Neural crest cell (in vitro differentiated cells): ENCODE results near the gene SNED1. TPM values are rescaled to one million over a fixed set of nuclear protein-coding genes. Genes with fewer than 3 reads are reported as not detected.

Source experiments
- DNase-seq: peaks from one replicate; pipeline ENCODE4 v3.0.0; 2021; ENCODE audit warnings: low read depth, mixed read lengths, low spot score
- H3K27ac Mint-ChIP-seq: one replicate; pipeline ENCODE4 v1.8.0; 2021; ENCODE audit warnings: mild to moderate bottlenecking, mixed read lengths; ENCODE audit not compliant: unreplicated experiment
- H3K27me3 Mint-ChIP-seq: 2 replicates; pipeline ENCODE4 v1.8.0; 2021; ENCODE audit warnings: low read depth, mild to moderate bottlenecking, mixed read lengths
- H3K36me3 Mint-ChIP-seq: 2 replicates; pipeline ENCODE4 v1.8.0; 2021; ENCODE audit warnings: low read depth, mild to moderate bottlenecking, mixed read lengths
- H3K4me1 Mint-ChIP-seq: 2 replicates; pipeline ENCODE4 v1.8.0; 2021; ENCODE audit warnings: mixed read lengths
- H3K4me3 Mint-ChIP-seq: one replicate; pipeline ENCODE4 v1.8.0; 2021; ENCODE audit warnings: mild to moderate bottlenecking, mixed read lengths
- H3K9me3 Mint-ChIP-seq: 2 replicates; pipeline ENCODE4 v1.8.0; 2021; ENCODE audit warnings: mixed read lengths
- total RNA-seq: library from RNA; stranded (reverse); gene quantifications from 2 replicates; pipeline ENCODE4 v1.2.1, GENCODE V29; 2021
- TF ChIP-seq, protein P1 (sequence below): fragments of 200-600 bp; sonication (generic); conservative IDR thresholded peaks from 2 replicates; pipeline ENCODE4 v1.5.0; 2021; ENCODE audit warnings: antibody characterized with exemption, mild to moderate bottlenecking

Gene SNED1
- total RNA-seq, 1 donor from 2014 or later: 0.30 TPM

DNA sequence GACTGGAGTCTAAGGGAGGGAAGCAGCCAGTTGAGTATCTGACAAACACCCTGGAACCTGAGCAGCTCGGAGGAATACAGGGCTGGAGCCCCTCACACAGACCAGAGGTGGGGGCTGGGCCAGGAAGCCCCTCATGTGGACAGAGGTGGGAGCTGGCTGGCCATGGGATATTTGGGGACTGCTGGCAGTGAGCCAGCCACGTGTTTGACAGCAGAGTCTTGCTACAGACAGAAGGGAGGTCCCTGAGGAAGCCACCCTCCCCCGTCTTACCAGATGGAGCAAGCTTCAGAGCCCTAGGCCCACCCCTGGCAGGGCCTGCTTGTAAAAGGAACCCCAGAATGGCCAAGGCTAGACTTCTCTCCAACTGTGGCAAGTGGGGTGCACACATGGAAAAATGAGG lies 107.2 kb downstream of the SNED1 start:
- Mint-ChIP-seq H3K4me3 (no peak overlapping the region), H3K27me3 (no peaks in the 10 kb centered on the region), H3K9me3 (no peaks in the 10 kb centered on the region), H3K27ac (no peak overlapping the region), H3K36me3 (no peaks in the 10 kb centered on the region), H3K4me1 (peaks cover 18% of the 10 kb centered on the region)
- DNase-seq: no peak
- TF ChIP-seq, protein P1, sequence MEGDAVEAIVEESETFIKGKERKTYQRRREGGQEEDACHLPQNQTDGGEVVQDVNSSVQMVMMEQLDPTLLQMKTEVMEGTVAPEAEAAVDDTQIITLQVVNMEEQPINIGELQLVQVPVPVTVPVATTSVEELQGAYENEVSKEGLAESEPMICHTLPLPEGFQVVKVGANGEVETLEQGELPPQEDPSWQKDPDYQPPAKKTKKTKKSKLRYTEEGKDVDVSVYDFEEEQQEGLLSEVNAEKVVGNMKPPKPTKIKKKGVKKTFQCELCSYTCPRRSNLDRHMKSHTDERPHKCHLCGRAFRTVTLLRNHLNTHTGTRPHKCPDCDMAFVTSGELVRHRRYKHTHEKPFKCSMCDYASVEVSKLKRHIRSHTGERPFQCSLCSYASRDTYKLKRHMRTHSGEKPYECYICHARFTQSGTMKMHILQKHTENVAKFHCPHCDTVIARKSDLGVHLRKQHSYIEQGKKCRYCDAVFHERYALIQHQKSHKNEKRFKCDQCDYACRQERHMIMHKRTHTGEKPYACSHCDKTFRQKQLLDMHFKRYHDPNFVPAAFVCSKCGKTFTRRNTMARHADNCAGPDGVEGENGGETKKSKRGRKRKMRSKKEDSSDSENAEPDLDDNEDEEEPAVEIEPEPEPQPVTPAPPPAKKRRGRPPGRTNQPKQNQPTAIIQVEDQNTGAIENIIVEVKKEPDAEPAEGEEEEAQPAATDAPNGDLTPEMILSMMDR: no peak

DNA sequence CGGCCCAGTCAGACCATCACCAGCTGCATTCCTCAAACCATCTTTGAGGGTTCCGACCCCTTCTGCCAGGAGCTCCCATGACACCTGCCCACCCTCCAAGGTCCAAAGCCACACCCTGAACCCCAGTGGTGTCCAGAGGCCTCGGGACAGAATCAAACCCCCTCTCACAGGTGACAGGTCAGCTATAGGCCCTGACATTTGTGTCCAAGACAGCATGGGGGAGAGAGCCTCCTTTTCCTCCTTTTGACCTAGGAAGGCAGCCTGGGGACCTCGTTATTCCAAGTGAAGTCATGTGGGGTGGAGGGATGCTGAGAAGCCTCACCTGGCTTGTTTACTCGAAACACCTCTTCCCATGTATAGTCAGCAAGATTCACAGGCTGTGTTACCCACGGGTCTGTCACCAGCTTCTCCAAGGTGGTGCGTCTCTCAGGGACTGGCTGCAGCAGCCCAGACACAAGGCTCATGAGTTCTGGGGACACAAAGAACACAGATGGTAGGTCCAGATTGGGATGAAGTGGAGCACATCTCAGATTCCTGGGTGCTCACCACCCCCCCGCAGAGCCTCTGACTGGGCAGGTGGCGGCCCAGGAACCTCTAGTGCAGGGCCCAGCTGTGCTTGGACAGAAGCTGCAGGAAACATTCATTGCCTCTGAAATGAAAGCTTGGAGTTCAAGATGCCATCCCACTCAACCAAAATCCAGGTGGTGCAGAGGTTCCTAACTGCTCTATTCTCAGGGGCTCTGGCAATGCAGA lies 108.8 kb downstream of the SNED1 start:
- Mint-ChIP-seq H3K27me3 (no peaks in the 10 kb centered on the region), H3K9me3 (no peaks in the 10 kb centered on the region), H3K36me3 (no peaks in the 10 kb centered on the region), H3K4me1 (peaks cover 9% of the 10 kb centered on the region), H3K4me3 (no peak overlapping the region), H3K27ac (no peak overlapping the region)
- TF ChIP-seq, protein P1: no peak
- DNase-seq: no peak

- Mint-ChIP-seq H3K4me3 (no peak overlapping the region), H3K27ac (no peak overlapping the region), H3K36me3 (no peaks in the 10 kb centered on the region), H3K27me3 (no peaks in the 10 kb centered on the region), H3K4me1 (no peaks in the 10 kb centered on the region), H3K9me3 (no peaks in the 10 kb centered on the region)
- DNase-seq: no peak
- TF ChIP-seq, protein P1: no peak
These were observed 110.1 kb downstream of the SNED1 start for GRCh38 chr2:241108271-241109209.

- no peaks in the 10 kb centered on the region for H3K36me3 Mint-ChIP-seq
- no peaks in the 10 kb centered on the region for H3K27me3 Mint-ChIP-seq
- DNase-seq: no peak
- TF ChIP-seq, protein P1: no peak
- no peaks in the 10 kb centered on the region for H3K4me1 Mint-ChIP-seq
- no peak overlapping the region for H3K27ac Mint-ChIP-seq
- H3K9me3 Mint-ChIP-seq: no peaks in the 10 kb centered on the region
- no peak overlapping the region for H3K4me3 Mint-ChIP-seq
These were observed 111.0 kb downstream of the SNED1 start for GRCh38 chr2:241109210-241110088.

GRCh38 chr2:241110089-241110606 lies 111.7 kb downstream of the SNED1 start:
- H3K36me3 Mint-ChIP-seq: peaks cover 1% of the 10 kb centered on the region
- DNase-seq: no peak
- no peaks in the 10 kb centered on the region for H3K27me3 Mint-ChIP-seq
- no peak overlapping the region for H3K4me3 Mint-ChIP-seq
- TF ChIP-seq, protein P1: no peak
- no peak overlapping the region for H3K27ac Mint-ChIP-seq
- no peaks in the 10 kb centered on the region for H3K9me3 Mint-ChIP-seq
- H3K4me1 Mint-ChIP-seq: no peaks in the 10 kb centered on the region
